ENCODE results near the gene MORN1.

MORN1 gene

DNA sequence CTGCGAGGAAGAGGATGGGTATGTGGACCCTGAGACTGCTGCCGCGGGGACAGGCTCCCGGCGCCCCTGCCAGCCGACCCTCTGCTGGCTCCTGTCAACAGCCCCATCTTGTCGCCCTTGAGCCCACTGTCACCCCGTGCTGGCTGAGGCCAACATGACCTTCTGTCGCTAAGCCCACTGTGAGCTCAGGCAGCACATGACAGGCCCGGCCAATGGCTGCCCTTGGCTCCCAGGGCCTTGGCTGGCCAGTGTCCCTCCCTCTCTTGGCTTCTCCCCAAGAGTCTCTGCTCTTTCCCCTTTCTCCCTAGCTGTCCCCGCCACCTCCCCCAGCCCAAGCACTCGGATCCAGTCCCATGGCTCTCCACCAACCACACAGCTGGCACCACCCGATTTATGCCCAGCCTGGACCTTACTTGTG, 17.5 kb upstream of the MORN1 start:
- H3K36me3 ChIP-seq (ENCODE audit: control insufficient read depth, insufficient read depth, low read length) = peaks cover 21% of the 10 kb centered on the region
- TF ChIP-seq, protein P1, sequence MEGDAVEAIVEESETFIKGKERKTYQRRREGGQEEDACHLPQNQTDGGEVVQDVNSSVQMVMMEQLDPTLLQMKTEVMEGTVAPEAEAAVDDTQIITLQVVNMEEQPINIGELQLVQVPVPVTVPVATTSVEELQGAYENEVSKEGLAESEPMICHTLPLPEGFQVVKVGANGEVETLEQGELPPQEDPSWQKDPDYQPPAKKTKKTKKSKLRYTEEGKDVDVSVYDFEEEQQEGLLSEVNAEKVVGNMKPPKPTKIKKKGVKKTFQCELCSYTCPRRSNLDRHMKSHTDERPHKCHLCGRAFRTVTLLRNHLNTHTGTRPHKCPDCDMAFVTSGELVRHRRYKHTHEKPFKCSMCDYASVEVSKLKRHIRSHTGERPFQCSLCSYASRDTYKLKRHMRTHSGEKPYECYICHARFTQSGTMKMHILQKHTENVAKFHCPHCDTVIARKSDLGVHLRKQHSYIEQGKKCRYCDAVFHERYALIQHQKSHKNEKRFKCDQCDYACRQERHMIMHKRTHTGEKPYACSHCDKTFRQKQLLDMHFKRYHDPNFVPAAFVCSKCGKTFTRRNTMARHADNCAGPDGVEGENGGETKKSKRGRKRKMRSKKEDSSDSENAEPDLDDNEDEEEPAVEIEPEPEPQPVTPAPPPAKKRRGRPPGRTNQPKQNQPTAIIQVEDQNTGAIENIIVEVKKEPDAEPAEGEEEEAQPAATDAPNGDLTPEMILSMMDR (IDR thresholded peaks at IDR 0.05; ENCODE audit: insufficient read depth, low read length, poor library complexity, severe bottlenecking) = no peak

DNA sequence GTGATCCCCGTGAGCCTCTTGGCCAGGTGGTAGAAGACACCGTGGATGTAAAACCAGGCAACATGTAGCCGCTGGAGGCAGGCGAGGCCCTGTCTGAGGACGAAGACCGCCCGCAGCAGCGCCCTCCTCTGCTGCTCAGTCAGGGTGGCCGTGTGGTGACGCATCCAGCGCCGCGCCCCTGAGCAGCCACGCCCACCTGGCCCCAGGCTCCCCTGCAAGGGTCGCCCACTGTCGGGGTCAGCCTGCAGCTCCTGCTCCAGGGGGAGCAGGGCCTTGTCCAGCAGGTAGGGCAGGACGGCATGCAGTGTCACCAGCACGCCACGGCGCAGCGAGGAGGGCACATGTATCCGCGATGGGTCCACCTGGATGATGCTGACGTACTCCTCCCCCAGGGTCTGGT, 17.1 kb upstream of the MORN1 start:
- TF ChIP-seq, protein P1 (IDR thresholded peaks at IDR 0.05; ENCODE audit: insufficient read depth, low read length, poor library complexity, severe bottlenecking) = no peak
- H3K36me3 ChIP-seq (ENCODE audit: control insufficient read depth, insufficient read depth, low read length) = peaks cover 23% of the 10 kb centered on the region
- no peaks in the 10 kb centered on the region for H3K27me3 ChIP-seq (replicated peaks; ENCODE audit: control insufficient read depth, insufficient read depth, low read length)
- H3K4me3 ChIP-seq (replicated peaks; ENCODE audit: low read depth, low read length) = no peak overlapping the region
- DNase-seq (ENCODE audit: extremely low read depth, insufficient read length) = no peak

More for the DNA sequence above, 17.5 kb upstream of the MORN1 start:
- Histone ChIP-seq H3K4me3 (replicated peaks; ENCODE audit: low read depth, low read length) (no peak overlapping the region), H3K27me3 (replicated peaks; ENCODE audit: control insufficient read depth, insufficient read depth, low read length) (no peaks in the 10 kb centered on the region)
- DNase-seq (ENCODE audit: extremely low read depth, insufficient read length) = no peak

DNA sequence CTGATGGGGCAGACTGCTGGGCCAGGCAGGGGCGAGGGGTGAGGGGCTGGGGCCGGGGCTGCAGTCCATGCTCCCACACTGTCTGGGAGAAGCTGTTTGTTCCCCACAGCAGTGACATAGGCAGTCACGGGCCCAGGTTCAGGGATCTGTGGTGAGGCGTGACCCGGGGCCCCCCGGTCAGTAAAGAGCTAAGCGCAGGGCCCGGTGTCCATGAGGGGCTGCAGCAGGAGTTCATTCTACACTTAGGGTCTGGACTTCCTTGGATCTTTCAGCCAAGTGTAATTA, 16.6 kb upstream of the MORN1 start:
- peaks cover 26% of the 10 kb centered on the region for H3K36me3 ChIP-seq (ENCODE audit: control insufficient read depth, insufficient read depth, low read length)
- no peak for DNase-seq (ENCODE audit: extremely low read depth, insufficient read length)

DNA sequence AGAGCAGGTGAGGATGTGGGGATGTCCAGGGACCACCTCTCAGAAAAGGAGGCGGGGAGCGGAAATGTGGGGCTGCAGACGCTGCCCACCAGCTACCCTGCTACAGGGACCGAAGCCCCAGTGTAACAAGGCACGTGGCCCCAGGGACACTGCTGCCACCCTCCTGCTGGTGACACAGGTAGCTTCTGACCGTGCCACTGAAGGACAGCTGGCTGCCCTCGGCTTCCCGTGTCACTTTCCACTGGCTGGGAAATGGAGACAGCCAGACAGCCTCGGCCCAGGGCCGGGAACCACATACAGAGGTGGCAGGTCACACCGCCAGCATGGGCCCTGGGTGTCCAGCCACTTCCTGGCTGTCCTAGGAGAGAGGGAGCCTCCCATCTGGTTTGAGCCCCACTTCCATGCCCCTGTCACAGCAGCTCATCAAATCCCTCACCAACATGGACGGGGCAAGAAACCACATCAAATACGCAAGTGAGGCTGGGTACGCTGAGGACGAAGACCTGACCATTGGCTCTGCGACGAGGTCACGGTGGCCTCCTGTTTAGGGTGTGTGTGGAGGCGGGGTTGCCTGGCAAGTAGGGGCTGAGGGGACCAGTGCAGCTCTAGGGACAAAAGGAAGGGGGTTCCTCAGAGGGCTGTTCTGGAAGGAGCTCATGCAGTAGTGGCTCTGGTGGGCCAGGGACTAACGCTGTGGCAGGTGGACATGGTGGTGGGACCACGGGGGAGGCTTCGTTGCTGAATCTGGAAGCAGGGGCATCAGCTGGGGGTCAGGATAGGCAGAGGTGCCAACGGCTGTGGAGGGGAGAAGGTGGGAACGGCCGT, 16.0 kb upstream of the MORN1 start:
- TF ChIP-seq, protein P1 (IDR thresholded peaks at IDR 0.05; ENCODE audit: insufficient read depth, low read length, poor library complexity, severe bottlenecking) = no peak
- H3K27me3 ChIP-seq (replicated peaks; ENCODE audit: control insufficient read depth, insufficient read depth, low read length) = no peaks in the 10 kb centered on the region
- peaks cover 26% of the 10 kb centered on the region for H3K36me3 ChIP-seq (ENCODE audit: control insufficient read depth, insufficient read depth, low read length)
- no peak for DNase-seq (ENCODE audit: extremely low read depth, insufficient read length)
- no peak overlapping the region for H3K4me3 ChIP-seq (replicated peaks; ENCODE audit: low read depth, low read length)

More for the DNA sequence above, 16.6 kb upstream of the MORN1 start:
- Histone ChIP-seq H3K4me3 (replicated peaks; ENCODE audit: low read depth, low read length) (no peak overlapping the region), H3K27me3 (replicated peaks; ENCODE audit: control insufficient read depth, insufficient read depth, low read length) (no peaks in the 10 kb centered on the region)
- TF ChIP-seq, protein P1 (IDR thresholded peaks at IDR 0.05; ENCODE audit: insufficient read depth, low read length, poor library complexity, severe bottlenecking) = no peak

DNA sequence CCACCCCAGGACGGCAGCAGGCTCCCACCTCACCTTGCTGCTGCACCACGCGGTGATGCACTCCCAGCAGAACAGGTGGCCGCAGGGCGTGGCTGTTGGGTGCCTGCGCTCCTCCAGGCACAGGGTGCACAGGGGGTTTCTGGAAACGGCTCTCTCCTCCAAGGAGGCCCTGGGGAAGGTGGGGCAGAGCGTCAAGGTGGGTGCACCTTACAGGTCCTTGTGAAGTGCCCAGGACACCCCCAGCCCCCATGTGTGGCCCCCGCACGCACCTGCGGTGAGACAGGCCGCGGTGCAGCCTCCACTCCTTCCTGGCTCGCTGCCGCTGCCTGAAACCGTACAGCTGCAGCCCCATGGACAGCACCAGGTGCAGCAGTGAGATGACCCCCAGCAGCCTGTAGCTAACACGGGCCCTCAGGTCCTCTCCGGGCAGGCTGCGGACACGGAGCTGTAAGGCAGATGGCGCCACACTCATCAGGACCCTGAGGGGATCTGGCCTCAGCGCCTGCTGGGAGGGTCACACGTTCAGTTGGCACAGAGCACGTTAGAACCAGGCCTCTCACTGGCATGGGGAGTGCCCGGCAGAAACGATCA, 15.2 kb upstream of the MORN1 start:
- TF ChIP-seq, protein P1 (IDR thresholded peaks at IDR 0.05; ENCODE audit: insufficient read depth, low read length, poor library complexity, severe bottlenecking) = no peak
- Histone ChIP-seq H3K36me3 (ENCODE audit: control insufficient read depth, insufficient read depth, low read length) (peaks cover 31% of the 10 kb centered on the region), H3K4me3 (replicated peaks; ENCODE audit: low read depth, low read length) (no peak overlapping the region), H3K27me3 (replicated peaks; ENCODE audit: control insufficient read depth, insufficient read depth, low read length) (no peaks in the 10 kb centered on the region)
- DNase-seq (ENCODE audit: extremely low read depth, insufficient read length) = no peak

All from GM06990 (cell line).